ENCODE measurements around the gene ADAMTS10. TPM values are rescaled to one million over a fixed set of nuclear protein-coding genes. Genes with fewer than 3 reads are reported as not detected.
"Not testable (repeated sequence)": the region's sequence is repeated elsewhere in the genome, so short reads cannot be mapped to it uniquely, and the experiment has no call there.

The ADAMTS10 gene
- total and polyA plus RNA-seq, 11 donors, result 4.3 to 14.7 (median 7.4) TPM

DNA sequence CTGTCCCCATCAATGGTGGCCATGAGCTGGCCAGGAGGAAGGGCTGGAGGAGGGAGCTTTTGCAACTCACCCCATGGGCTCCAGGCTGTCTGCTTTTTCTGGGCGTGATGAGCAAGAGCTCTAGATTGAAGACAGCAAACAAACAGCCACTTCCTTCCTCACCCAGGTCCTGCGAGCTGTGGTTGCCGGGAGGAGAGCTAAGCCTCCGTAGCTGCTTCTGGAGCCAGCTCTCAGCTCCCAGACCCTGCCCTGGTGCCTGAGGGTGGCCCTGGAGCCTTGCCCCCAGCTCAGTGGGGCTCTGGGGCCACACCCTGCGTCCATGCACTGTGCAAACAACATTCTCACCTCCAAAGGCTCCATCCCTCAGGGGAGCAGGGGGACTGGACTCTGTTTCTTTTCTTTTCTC is 39.5 kb downstream of the ADAMTS10 start:
- ATAC-seq (peak in 3 of 4 donors; percentile 49 to 76 (median 54)), DNase-seq (peak in 3 of 5 donors; percentile 43 to 79 (median 53))
- WGBS, 4 donors, result 21 to 30% (median 26%) methylated on average over 1 to 5 of the region's 5 CpGs
- H3K27me3 ChIP-seq, result peaks cover 0 to 2% (median 0%) of the 10 kb centered on the region in 9 donors
- H3K36me3 ChIP-seq, result no peaks in the 10 kb centered on the region
- H3K4me3 ChIP-seq, result peak overlapping the region in 1 of 12 donors; percentile 40
- no peaks in the 10 kb centered on the region for H3K9me3 ChIP-seq
- TF ChIP-seq, protein P1, sequence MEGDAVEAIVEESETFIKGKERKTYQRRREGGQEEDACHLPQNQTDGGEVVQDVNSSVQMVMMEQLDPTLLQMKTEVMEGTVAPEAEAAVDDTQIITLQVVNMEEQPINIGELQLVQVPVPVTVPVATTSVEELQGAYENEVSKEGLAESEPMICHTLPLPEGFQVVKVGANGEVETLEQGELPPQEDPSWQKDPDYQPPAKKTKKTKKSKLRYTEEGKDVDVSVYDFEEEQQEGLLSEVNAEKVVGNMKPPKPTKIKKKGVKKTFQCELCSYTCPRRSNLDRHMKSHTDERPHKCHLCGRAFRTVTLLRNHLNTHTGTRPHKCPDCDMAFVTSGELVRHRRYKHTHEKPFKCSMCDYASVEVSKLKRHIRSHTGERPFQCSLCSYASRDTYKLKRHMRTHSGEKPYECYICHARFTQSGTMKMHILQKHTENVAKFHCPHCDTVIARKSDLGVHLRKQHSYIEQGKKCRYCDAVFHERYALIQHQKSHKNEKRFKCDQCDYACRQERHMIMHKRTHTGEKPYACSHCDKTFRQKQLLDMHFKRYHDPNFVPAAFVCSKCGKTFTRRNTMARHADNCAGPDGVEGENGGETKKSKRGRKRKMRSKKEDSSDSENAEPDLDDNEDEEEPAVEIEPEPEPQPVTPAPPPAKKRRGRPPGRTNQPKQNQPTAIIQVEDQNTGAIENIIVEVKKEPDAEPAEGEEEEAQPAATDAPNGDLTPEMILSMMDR (IDR thresholded peaks at IDR 0.05), result no peak
- no peak for TF ChIP-seq POLR2A (IDR thresholded peaks at IDR 0.05)
- H3K4me1 ChIP-seq, result peaks cover 0 to 97% (median 0%) of the 10 kb centered on the region in 12 donors
- H3K27ac ChIP-seq, result peak overlapping the region in 2 of 12 donors; percentile 18 to 91
- intact Hi-C loops (cut with DNase I), result loop anchor here in 1 of 10 donors (10.0 kb wide), 1 partner anchor 216 kb away; no protein-coding TSS in a partner anchor

DNA sequence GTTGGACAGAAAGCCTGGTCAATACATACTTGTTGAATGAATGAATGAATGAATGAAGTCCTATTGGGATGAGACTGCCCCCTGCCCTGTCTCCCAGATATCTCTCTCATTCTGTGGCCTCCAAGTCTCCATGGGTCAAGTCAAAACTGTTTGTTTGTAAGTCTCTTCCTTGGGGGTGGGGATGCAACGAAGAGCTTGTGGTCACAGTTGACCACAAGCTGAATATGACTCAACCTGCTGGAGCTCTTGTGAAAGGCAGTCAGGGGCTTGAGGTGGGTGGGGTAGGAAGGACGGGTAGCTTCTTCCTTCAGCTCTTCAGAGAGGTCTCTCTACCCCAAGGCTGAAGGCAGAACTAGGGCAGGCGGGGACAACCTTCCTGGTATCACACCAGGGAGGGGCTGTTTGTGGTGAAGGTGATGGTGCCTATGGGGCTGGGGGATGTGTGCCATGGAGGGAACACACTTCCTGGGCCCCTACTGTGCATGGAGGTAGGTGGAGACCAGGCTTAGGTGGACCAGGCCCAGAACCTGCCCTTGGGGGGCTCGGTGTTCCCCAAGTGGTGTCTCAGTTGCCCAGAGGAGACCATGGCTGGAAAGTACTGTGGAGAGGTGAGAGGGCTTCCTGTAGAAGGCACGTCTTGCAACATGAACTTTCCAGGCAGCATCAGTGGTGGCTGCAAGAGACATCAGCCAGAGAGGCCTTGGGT is 41.3 kb downstream of the ADAMTS10 start:
- Histone ChIP-seq H3K36me3 (no peaks in the 10 kb centered on the region), H3K27ac (peak overlapping the region in 2 of 12 donors; percentile 26 to 91), H3K27me3 (no peaks in the 10 kb centered on the region), H3K9me3 (no peaks in the 10 kb centered on the region), H3K4me3 (peak overlapping the region in 1 of 12 donors; percentile 23), H3K4me1 (peaks cover 0 to 98% (median 0%) of the 10 kb centered on the region in 12 donors)
- 67 to 78% (median 69%) methylated on average over 4 to 5 of the region's 5 CpGs for WGBS, 4 donors
- intact Hi-C loops (cut with DNase I), result no loop called here
- peak; percentile 49 to 80 (median 70) for ATAC-seq
- no peak for TF ChIP-seq POLR2A (IDR thresholded peaks at IDR 0.05)
- TF ChIP-seq, protein P1 (IDR thresholded peaks at IDR 0.05), result no peak
- DNase-seq, result peak in 4 of 5 donors; percentile 40 to 70 (median 51)

DNA sequence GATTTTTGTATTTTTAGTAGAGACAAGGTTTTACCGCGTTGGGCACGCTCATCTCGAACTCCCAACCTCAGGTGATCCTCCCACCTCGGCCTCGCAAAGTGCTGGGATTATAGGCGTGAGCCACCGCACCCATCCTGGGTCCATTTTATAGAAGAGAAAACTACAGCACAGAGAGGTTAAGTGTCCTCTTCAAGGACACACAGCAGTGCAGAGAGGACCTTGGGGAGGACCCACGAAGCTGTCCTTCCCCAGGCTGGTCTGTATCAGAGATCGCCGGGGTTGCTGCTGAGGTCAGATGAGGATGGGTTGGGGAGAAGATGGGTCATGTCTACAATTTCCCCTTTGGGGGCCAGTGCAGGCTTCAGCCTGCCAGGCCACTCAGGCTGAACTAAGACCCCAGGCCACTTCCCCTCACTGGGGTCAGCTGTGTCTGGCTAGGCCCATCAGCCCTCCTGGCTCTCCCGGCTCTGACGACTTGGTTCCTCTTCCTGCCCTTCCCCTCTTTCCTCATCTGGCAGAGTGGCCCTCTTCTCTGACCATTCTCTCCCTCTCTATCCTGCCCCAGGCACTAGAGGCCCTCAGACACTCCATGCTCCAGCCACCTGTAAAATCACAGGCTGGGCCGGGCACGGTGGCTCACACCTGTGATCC is 42.9 kb downstream of the ADAMTS10 start:
- no peaks in the 10 kb centered on the region for H3K27me3 ChIP-seq
- H3K4me3 ChIP-seq, result no peak overlapping the region
- H3K27ac ChIP-seq, result peak overlapping the region in 2 of 12 donors; percentile 3 to 91
- intact Hi-C loops (cut with DNase I), result no loop called here
- no peaks in the 10 kb centered on the region for H3K36me3 ChIP-seq
- DNase-seq, result peak in 3 of 5 donors; percentile 32 to 61 (median 48)
- ATAC-seq, result peak; percentile 38 to 70 (median 58)
- H3K4me1 ChIP-seq, result peaks cover 0 to 88% (median 0%) of the 10 kb centered on the region in 12 donors
- no peaks in the 10 kb centered on the region for H3K9me3 ChIP-seq
- WGBS, 4 donors, result 87 to 92% (median 90%) methylated on average over 15 of the region's 15 CpGs
- TF ChIP-seq POLR2A (IDR thresholded peaks at IDR 0.05), result no peak

DNA sequence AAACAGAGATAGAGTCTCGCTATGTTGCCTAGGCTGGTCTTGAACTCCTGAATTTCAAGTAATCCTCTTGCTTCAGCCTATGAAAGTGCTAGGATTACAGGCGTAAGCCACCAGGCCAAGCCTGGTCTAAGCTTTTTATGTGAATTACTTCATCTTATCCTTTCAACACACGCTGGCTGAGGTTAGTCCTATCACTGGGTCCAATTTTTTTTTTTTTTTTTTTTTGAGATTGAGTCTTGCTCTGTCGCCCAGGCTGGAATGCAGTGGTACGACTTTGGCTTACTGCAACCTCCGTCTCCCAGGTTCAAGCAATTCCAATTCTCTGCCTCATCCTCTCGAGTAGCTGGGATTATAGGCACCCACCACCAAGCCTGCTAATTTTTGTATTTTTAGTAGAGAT is 43.7 kb downstream of the ADAMTS10 start:
- Histone ChIP-seq H3K4me1 (peaks cover 0 to 84% (median 0%) of the 10 kb centered on the region in 12 donors), H3K4me3 (no peak overlapping the region), H3K27ac (peak overlapping the region in 1 of 12 donors; percentile 91), H3K36me3 (no peaks in the 10 kb centered on the region), H3K27me3 (no peaks in the 10 kb centered on the region), H3K9me3 (no peaks in the 10 kb centered on the region)
- TF ChIP-seq, protein P1 (IDR thresholded peaks at IDR 0.05), result no peak
- TF ChIP-seq POLR2A (IDR thresholded peaks at IDR 0.05), result no peak
- intact Hi-C loops (cut with DNase I), result no loop called here
- DNase-seq (no peak), ATAC-seq (no peak)
- WGBS, 4 donors, result 77 to 91% (median 83%) methylated on average over 7 of the region's 7 CpGs

DNA sequence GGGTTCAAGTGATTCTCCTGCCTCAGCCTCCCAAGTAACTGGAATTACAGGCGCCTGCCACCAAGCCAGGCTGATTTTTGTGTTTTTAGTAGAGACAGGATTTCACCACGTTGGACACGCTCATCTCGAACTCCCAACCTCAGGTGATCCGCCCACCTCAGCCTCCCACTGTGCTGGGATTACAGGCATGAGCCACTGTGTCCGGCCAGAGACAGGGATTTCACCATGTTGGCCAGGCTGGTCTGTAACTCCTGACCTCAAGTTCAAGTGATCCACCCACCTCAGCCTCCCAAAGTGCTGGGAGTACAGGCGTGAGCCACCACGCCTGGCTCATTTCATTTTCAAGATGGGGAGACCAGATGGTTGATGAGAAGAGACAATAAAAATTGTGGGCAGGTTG is 45.6 kb downstream of the ADAMTS10 start:
- 79 to 92% (median 86%) methylated on average over 8 of the region's 8 CpGs for whole genome bisulfite sequencing, 4 donors
- intact Hi-C loops (cut with DNase I), result not testable (repeated sequence)
- peak overlapping the region in 1 of 12 donors; percentile 26 for H3K4me3 ChIP-seq

More for the DNA sequence above, 45.6 kb downstream of the ADAMTS10 start:
- not testable (repeated sequence) for DNase-seq, H3K27me3 ChIP-seq, ATAC-seq, H3K9me3 ChIP-seq, H3K36me3 ChIP-seq
- peak overlapping the region in 2 of 12 donors; percentile 9 to 55 for H3K27ac ChIP-seq
- peaks cover 0 to 70% (median 0%) of the 10 kb centered on the region in 12 donors for H3K4me1 ChIP-seq

All from heart left ventricle (tissue), 16 donors.